Endodermal cell (in vitro differentiated cells): ENCODE measurements around the gene WNT5A. TPM values are rescaled to one million over a fixed set of nuclear protein-coding genes. Genes with fewer than 3 reads are reported as not detected.

ENCODE experiments used
- DNase-seq: peaks from one replicate; pipeline ENCODE4 v3.0.0-alpha.2; 2017
- H3K27ac ChIP-seq: 2 replicates; pipeline ENCODE4 v1.5.1; 2013; ENCODE audit warnings: mild to moderate bottlenecking, low read depth, low read length, moderate library complexity
- H3K27me3 ChIP-seq: 2 replicates; pipeline ENCODE4 v1.6.1; 2013; ENCODE audit warnings: mild to moderate bottlenecking, low read length, moderate library complexity; ENCODE audit not compliant: insufficient read depth, control insufficient read depth, poor library complexity, severe bottlenecking
- H3K36me3 ChIP-seq: 2 replicates; pipeline ENCODE4 v1.7.0; 2013; ENCODE audit warnings: mild to moderate bottlenecking, low read length, moderate library complexity; ENCODE audit not compliant: control insufficient read depth, insufficient read depth
- H3K4me1 ChIP-seq: one replicate; pipeline ENCODE4 v1.7.0; 2013; ENCODE audit warnings: low read length; ENCODE audit not compliant: control insufficient read depth, insufficient read depth
- H3K4me3 ChIP-seq: 2 replicates; pipeline ENCODE4 v1.5.1; 2013; ENCODE audit warnings: mild to moderate bottlenecking, low read length, moderate library complexity
- H3K9ac ChIP-seq: 2 replicates; pipeline ENCODE4 v1.6.1; 2013; ENCODE audit warnings: mild to moderate bottlenecking, low read length, moderate library complexity; ENCODE audit not compliant: poor library complexity, severe bottlenecking; ENCODE audit errors: extremely low read depth
- H3K9me3 ChIP-seq: 2 replicates; pipeline ENCODE4 v1.6.1; 2013; ENCODE audit warnings: mild to moderate bottlenecking, low read length, moderate library complexity; ENCODE audit not compliant: control insufficient read depth
- H3K27ac Mint-ChIP-seq: 2 replicates; pipeline ENCODE4 v1.8.0; 2020; ENCODE audit warnings: mixed read lengths
- H3K27me3 Mint-ChIP-seq: 2 replicates; pipeline ENCODE4 v1.8.0; 2021; ENCODE audit warnings: mild to moderate bottlenecking, mixed read lengths; ENCODE audit not compliant: insufficient read depth
- H3K36me3 Mint-ChIP-seq: 2 replicates; pipeline ENCODE4 v1.8.0; 2020; ENCODE audit warnings: low read depth, mixed read lengths
- H3K4me1 Mint-ChIP-seq: 2 replicates; pipeline ENCODE4 v1.8.0; 2020; ENCODE audit warnings: mixed read lengths
- H3K4me3 Mint-ChIP-seq: 2 replicates; pipeline ENCODE4 v1.8.0; 2020; ENCODE audit warnings: mild to moderate bottlenecking, moderate library complexity, mixed read lengths
- H3K9me3 Mint-ChIP-seq: 2 replicates; pipeline ENCODE4 v1.8.0; 2020; ENCODE audit warnings: mild to moderate bottlenecking, mixed read lengths
- WGBS, 2 experiments: methylation state at CpG; one replicate each; pipeline versions ENCODE4 v1.1.5 to v1.1.7; 2013; ENCODE audit warnings: missing lambda C conversion rate in 2 of 2, mixed read lengths in 1 of 2; ENCODE audit not compliant: insufficient coverage in 1 of 2, insufficient read length in 1 of 2; 5-methylcytosine and 5-hydroxymethylcytosine counted together
- total RNA-seq, 2 donors: library from RNA; stranded (reverse); fragmentation: NEBNext Ultra II Directional in 1 of 2; extraction: Animal tissue kit (Norgen Biotek cat#: 25700) in 1 of 2; gene quantifications; 2 replicates in 1 of 2; 3 replicates in 1 of 2; pipeline ENCODE4 v1.2.1, GENCODE V29; 2021
- TF ChIP-seq, protein P1 (sequence below): fragments of 200-600 bp; sonication (generic); conservative IDR thresholded peaks from 2 replicates; pipeline ENCODE4 v1.5.0; 2021; ENCODE audit warnings: antibody characterized with exemption, mild to moderate bottlenecking

WNT5A gene
- total RNA-seq, 2 donors from 2014 or later = 0.92 to 1.4 TPM

- TF ChIP-seq, protein P1, sequence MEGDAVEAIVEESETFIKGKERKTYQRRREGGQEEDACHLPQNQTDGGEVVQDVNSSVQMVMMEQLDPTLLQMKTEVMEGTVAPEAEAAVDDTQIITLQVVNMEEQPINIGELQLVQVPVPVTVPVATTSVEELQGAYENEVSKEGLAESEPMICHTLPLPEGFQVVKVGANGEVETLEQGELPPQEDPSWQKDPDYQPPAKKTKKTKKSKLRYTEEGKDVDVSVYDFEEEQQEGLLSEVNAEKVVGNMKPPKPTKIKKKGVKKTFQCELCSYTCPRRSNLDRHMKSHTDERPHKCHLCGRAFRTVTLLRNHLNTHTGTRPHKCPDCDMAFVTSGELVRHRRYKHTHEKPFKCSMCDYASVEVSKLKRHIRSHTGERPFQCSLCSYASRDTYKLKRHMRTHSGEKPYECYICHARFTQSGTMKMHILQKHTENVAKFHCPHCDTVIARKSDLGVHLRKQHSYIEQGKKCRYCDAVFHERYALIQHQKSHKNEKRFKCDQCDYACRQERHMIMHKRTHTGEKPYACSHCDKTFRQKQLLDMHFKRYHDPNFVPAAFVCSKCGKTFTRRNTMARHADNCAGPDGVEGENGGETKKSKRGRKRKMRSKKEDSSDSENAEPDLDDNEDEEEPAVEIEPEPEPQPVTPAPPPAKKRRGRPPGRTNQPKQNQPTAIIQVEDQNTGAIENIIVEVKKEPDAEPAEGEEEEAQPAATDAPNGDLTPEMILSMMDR = no peak
- no peak overlapping the region for H3K4me3 ChIP-seq
- H3K9me3 Mint-ChIP-seq = no peaks in the 10 kb centered on the region
- H3K9ac ChIP-seq = no peak overlapping the region
- H3K4me3 Mint-ChIP-seq = no peak overlapping the region
- H3K36me3 ChIP-seq = no peaks in the 10 kb centered on the region
- H3K27ac Mint-ChIP-seq = no peak overlapping the region
- peak overlapping the region; percentile 13 for H3K27ac ChIP-seq
- H3K4me1 Mint-ChIP-seq = peaks cover 5% of the 10 kb centered on the region
- peaks cover 2% of the 10 kb centered on the region for H3K27me3 Mint-ChIP-seq
- DNase-seq = no peak
- H3K4me1 ChIP-seq = no peaks in the 10 kb centered on the region
- 76 to 80% methylated on average over 1 of the region's 1 CpG for WGBS, 2 experiments
- H3K27me3 ChIP-seq = no peaks in the 10 kb centered on the region
- H3K9me3 ChIP-seq = no peaks in the 10 kb centered on the region
- no peaks in the 10 kb centered on the region for H3K36me3 Mint-ChIP-seq
Observed at GRCh38 chr3:55531321-55531720, 44.2 kb upstream of the WNT5A start.

DNA sequence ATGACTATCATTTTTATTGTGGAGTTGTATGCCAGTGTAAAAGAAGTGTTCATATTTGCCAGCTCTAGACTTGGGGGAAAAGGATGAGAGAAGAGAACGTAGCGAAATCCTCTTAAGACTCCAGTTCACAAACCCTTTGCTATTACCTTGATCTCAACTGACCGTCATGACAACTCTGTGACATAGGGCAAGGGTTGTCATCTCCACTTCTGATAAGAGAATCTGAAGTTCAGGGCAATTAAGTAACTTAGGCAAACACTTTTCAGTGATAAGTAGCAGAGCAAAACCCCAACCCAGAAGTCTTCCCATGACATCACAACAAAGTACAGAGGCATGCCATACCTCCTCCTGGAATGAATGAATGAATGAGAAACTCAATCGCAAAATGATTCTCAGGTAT is 40.3 kb upstream of the WNT5A start:
- Histone ChIP-seq H3K27me3 (peaks cover 12% of the 10 kb centered on the region), H3K27ac (no peak overlapping the region), H3K9ac (no peak overlapping the region), H3K4me1 (peaks cover 4% of the 10 kb centered on the region), H3K36me3 (no peaks in the 10 kb centered on the region), H3K4me3 (no peak overlapping the region), H3K9me3 (no peaks in the 10 kb centered on the region)
- Mint-ChIP-seq H3K36me3 (no peaks in the 10 kb centered on the region), H3K27ac (no peak overlapping the region), H3K27me3 (peaks cover 22% of the 10 kb centered on the region), H3K9me3 (no peaks in the 10 kb centered on the region), H3K4me1 (peaks cover 11% of the 10 kb centered on the region), H3K4me3 (no peak overlapping the region)
- DNase-seq = no peak
- WGBS, 2 experiments = 95 to 96% methylated on average over 4 of the region's 4 CpGs
- TF ChIP-seq, protein P1 = no peak

DNA sequence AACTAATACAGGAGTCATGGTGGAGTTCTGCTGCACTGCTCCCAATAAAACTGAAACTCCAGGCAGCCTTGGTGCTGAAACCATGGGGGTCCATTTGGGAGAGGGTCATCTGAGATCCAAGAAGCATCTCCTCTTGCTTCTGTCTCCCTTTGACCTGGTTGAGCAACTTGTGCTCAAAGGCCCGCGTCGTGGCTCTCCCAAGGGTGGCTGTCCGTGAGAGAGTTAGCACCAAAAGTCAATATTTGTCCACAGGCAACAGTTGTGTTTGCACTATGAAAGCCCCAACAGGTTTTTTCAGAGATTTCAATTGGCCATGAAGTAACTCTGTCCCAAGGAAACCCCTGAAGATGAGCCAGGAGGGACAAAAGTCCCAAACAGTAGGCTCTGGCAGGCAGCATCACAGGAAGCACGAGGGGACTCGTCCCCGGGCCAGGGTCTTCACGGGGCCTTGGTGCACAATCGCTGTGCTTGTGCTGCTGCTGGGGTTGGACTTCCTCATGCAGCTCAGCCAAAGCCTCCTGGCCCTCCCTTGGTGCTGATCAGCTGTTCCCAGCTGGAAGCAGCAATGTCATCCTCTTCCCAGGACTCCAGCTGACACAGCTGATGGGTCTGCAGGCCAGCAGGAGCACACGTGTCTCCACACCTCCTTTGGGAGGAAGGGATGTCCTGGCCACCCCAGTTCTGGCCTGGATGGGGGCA is 39.4 kb upstream of the WNT5A start:
- H3K4me1 Mint-ChIP-seq = peaks cover 20% of the 10 kb centered on the region
- Histone ChIP-seq H3K36me3 (no peaks in the 10 kb centered on the region), H3K9me3 (no peaks in the 10 kb centered on the region), H3K27me3 (peaks cover 12% of the 10 kb centered on the region), H3K4me3 (no peak overlapping the region), H3K9ac (no peak overlapping the region), H3K4me1 (peaks cover 8% of the 10 kb centered on the region), H3K27ac (no peak overlapping the region)
- TF ChIP-seq, protein P1 = no peak
- no peak overlapping the region for H3K27ac Mint-ChIP-seq
- H3K27me3 Mint-ChIP-seq = peaks cover 22% of the 10 kb centered on the region
- H3K36me3 Mint-ChIP-seq = no peaks in the 10 kb centered on the region
- no peaks in the 10 kb centered on the region for H3K9me3 Mint-ChIP-seq
- DNase-seq = no peak
- 95 to 96% methylated on average over 10 of the region's 10 CpGs for WGBS, 2 experiments
- H3K4me3 Mint-ChIP-seq = no peak overlapping the region
